C4-2B (cell line): ENCODE measurements around the gene ATP11C.
"Not testable (repeated sequence)": the region's sequence is repeated elsewhere in the genome, so short reads cannot be mapped to it uniquely, and the experiment has no call there.

Experiments used
- H3K27ac ChIP-seq: fragments of 450-650 bp; 2 replicates; pipeline ENCODE4 v1.5.1; 2017
- CTCF ChIP-seq: fragments of 450-650 bp; conservative IDR thresholded peaks from 2 replicates; pipeline ENCODE4 v1.5.1; 2017; ENCODE audit warnings: mild to moderate bottlenecking
- ZFX ChIP-seq: fragments of 450-650 bp; IDR thresholded peaks from 2 replicates; pipeline ENCODE4 v1.6.1; 2017

The ATP11C gene

GRCh38 chrX:139924069-139924695 is 8.7 kb downstream of the ATP11C start:
- no peak overlapping the region for H3K27ac ChIP-seq
- TF ChIP-seq ZFX (no peak), CTCF (no peak)

DNA sequence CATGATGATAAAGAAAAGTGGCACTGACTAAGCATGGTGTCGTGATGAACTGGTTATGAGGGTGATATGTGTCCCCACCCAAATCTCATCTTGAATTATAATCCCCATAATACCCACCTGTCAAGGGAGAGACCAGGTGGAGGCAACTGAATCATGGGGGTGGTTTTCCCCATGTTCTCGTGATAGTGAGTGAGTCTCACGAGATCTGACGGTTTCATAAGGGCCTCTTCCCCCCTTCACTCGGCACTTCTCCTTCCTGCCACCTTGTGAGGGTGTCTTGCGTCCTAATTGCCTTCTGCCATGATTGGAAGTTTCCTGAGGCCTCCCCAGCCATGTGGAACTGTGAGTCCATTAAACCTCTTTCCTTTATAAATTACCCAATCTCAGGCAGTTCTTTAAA is 11.7 kb downstream of the ATP11C start:
- H3K27ac ChIP-seq: not testable (repeated sequence)

DNA sequence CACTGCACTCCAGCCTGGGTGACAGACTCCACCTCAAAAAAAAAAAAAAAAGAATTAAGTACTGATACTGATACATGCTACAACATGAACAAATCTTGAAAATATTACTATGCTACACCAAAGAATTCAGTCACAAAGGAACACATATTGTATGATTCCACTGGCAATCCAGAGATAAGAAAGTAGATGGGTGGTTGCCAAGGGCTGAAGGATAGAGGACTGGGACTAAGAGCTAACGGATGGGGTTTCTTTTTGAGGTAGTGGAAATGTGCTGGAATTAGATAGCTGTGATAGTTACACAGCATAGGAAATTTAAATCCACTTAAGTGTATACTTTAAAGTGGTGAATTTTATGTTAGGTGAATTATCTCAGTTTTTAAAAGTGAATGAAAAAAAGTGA is 12.5 kb downstream of the ATP11C start:
- TF ChIP-seq ZFX: no peak
- TF ChIP-seq CTCF: no peak
- no peak overlapping the region for H3K27ac ChIP-seq

GRCh38 chrX:139914421-139914820 is 18.4 kb downstream of the ATP11C start:
- TF ChIP-seq CTCF (no peak), ZFX (no peak)
- H3K27ac ChIP-seq: no peak overlapping the region

GRCh38 chrX:139909712-139910111 is 23.1 kb downstream of the ATP11C start:
- H3K27ac ChIP-seq: no peak overlapping the region
- TF ChIP-seq CTCF (no peak), ZFX (no peak)

DNA sequence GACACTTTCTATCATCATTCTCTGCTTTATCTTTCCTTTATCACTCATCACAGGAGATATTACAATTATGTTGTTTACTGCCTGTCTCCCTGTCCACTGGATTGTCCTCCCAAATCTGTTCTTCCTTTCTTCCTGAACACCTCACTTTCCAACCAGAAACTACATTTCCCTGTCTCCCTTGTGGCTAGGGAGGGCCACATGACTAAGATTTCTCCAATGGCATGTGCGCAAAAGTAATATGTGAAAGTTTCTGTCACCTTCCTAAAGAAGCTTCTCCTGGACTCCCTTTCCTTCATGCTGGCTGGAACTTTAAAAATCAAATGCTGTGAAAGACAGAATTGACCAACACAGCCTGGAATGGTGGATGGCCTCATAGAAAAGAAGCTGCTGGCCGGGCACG is 25.8 kb downstream of the ATP11C start:
- no peak overlapping the region for H3K27ac ChIP-seq
- TF ChIP-seq ZFX: no peak
- TF ChIP-seq CTCF: no peak

DNA sequence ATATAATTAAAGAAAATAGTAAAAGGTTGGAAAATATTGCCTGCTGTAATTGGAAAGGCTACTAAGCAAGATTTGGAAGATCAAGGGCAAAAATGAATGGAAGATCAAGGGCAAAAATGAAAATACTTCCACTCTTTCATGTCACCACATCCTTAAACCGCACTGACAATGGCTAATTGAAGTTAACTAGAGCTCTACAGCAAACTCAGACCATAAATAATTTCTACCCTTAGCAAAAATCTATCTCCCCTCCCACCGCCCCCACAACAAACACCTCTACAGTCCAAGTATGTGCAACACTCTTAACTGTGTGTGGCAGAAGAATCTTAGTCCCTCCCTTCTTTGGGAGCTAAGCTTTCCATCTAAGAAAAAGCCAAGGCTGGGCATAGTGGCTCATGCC is 27.1 kb downstream of the ATP11C start:
- TF ChIP-seq CTCF (no peak), ZFX (no peak)
- H3K27ac ChIP-seq: no peak overlapping the region

GRCh38 chrX:139905051-139905450 is 27.8 kb downstream of the ATP11C start:
- TF ChIP-seq CTCF (no peak), ZFX (no peak)
- no peak overlapping the region for H3K27ac ChIP-seq
